PFSK-1 (cell line): ENCODE measurements around the gene SARDH.

Experiments
- POLR2AphosphoS5 ChIP-seq: IDR thresholded peaks from 2 replicates; pipeline ENCODE4 v1.6.1; 2012; ENCODE audit warnings: low read depth, mild to moderate bottlenecking, control low read depth, low read length, moderate library complexity
- TF ChIP-seq, protein P1 (sequence below), 2 experiments: IDR thresholded peaks; 2 replicates each; pipeline versions ENCODE4 v1.6.1 to v1.8.0; 2011 to 2012; ENCODE audit warnings: low read depth in 2 of 2, low read length in 2 of 2, control low read depth in 1 of 2, inconsistent platforms in 1 of 2, mild to moderate bottlenecking in 1 of 2, moderate library complexity in 1 of 2; ENCODE audit not compliant: insufficient read depth in 1 of 2

DNA sequence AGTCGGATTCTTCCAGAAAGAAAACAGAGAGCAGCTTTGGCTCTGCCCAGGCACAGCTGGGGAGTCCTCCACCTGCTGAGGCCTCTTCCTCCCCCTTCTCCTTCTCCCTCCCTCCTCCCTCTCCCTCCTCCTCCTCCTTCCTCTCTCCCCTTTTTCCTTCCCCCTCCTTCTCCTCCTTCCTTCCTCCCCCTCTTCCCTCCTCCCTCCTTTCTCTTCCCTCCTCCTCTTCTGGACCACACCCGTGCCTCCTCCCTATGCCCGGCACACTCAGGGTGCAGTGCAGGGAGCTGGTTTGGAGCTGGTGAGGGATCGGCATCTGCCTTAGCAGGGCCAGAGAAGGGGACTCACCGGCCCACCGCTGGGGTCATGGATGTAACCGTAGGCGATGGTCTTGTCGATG lies 71.8 kb downstream of the SARDH start:
- no peak for TF ChIP-seq POLR2AphosphoS5
- TF ChIP-seq, protein P1, sequence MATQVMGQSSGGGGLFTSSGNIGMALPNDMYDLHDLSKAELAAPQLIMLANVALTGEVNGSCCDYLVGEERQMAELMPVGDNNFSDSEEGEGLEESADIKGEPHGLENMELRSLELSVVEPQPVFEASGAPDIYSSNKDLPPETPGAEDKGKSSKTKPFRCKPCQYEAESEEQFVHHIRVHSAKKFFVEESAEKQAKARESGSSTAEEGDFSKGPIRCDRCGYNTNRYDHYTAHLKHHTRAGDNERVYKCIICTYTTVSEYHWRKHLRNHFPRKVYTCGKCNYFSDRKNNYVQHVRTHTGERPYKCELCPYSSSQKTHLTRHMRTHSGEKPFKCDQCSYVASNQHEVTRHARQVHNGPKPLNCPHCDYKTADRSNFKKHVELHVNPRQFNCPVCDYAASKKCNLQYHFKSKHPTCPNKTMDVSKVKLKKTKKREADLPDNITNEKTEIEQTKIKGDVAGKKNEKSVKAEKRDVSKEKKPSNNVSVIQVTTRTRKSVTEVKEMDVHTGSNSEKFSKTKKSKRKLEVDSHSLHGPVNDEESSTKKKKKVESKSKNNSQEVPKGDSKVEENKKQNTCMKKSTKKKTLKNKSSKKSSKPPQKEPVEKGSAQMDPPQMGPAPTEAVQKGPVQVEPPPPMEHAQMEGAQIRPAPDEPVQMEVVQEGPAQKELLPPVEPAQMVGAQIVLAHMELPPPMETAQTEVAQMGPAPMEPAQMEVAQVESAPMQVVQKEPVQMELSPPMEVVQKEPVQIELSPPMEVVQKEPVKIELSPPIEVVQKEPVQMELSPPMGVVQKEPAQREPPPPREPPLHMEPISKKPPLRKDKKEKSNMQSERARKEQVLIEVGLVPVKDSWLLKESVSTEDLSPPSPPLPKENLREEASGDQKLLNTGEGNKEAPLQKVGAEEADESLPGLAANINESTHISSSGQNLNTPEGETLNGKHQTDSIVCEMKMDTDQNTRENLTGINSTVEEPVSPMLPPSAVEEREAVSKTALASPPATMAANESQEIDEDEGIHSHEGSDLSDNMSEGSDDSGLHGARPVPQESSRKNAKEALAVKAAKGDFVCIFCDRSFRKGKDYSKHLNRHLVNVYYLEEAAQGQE (IDR thresholded peaks at IDR 0.05; ENCODE audit: insufficient read depth in 1 of 2, low read depth in 2 of 2, low read length in 2 of 2): no peak
